Central memory CD8-positive, alpha-beta T cell (primary cell): Measurements from ENCODE around the gene IFNG.
A peak's percentile ranks its signal among the peaks of the same experiment; 100 is the strongest.

ENCODE experiments used
- ATAC-seq: fragments of 150-1000 bp; cut with Tn5 transposase; replicated peaks from 2 replicates; pipeline ENCODE4 v1.10.0; 2022; ENCODE audit warnings: mild to moderate bottlenecking, moderate FRiP score, moderate number of reproducible peaks; ENCODE audit not compliant: poor library complexity, severe bottlenecking; ENCODE audit errors: extremely low read depth
- DNase-seq, 2 donors: peaks; one replicate each; pipeline ENCODE4 v3.0.0; 2021; ENCODE audit warnings: low spot score in 2 of 2
- H3K27ac Mint-ChIP-seq: one replicate; pipeline ENCODE4 v1.8.0; 2022; ENCODE audit warnings: low read depth, mild to moderate bottlenecking, moderate library complexity, mixed read lengths
- H3K27me3 Mint-ChIP-seq: one replicate; pipeline ENCODE4 v1.8.0; 2022; ENCODE audit warnings: mixed read lengths
- H3K36me3 Mint-ChIP-seq: one replicate; pipeline ENCODE4 v1.8.0; 2022; ENCODE audit warnings: mild to moderate bottlenecking, moderate library complexity, mixed read lengths; ENCODE audit not compliant: insufficient read depth
- H3K4me1 Mint-ChIP-seq: one replicate; pipeline ENCODE4 v1.8.0; 2022; ENCODE audit warnings: mixed read lengths
- H3K4me3 Mint-ChIP-seq: one replicate; pipeline ENCODE4 v1.8.0; 2022; ENCODE audit warnings: mild to moderate bottlenecking, moderate library complexity, mixed read lengths
- H3K9me3 Mint-ChIP-seq: one replicate; pipeline ENCODE4 v1.8.0; 2022; ENCODE audit warnings: mixed read lengths

Gene IFNG

GRCh38 chr12:68157380-68157779, 2.2 kb downstream of the IFNG start:
- Mint-ChIP-seq H3K27ac (peak overlapping the region; percentile 45), H3K9me3 (no peaks in the 10 kb centered on the region), H3K36me3 (peaks cover 17% of the 10 kb centered on the region), H3K4me3 (peak overlapping the region; percentile 65), H3K4me1 (peaks cover 51% of the 10 kb centered on the region), H3K27me3 (no peaks in the 10 kb centered on the region)
- no peak for DNase-seq
- ATAC-seq, result no peak

GRCh38 chr12:68156636-68157035, 2.9 kb downstream of the IFNG start:
- peaks cover 51% of the 10 kb centered on the region for H3K4me1 Mint-ChIP-seq
- H3K9me3 Mint-ChIP-seq, result no peaks in the 10 kb centered on the region
- ATAC-seq, result no peak
- peaks cover 20% of the 10 kb centered on the region for H3K36me3 Mint-ChIP-seq
- peak overlapping the region; percentile 65 for H3K4me3 Mint-ChIP-seq
- H3K27me3 Mint-ChIP-seq, result no peaks in the 10 kb centered on the region
- peak overlapping the region; percentile 45 for H3K27ac Mint-ChIP-seq
- no peak for DNase-seq

- no peaks in the 10 kb centered on the region for H3K27me3 Mint-ChIP-seq
- H3K4me3 Mint-ChIP-seq, result no peak overlapping the region
- no peaks in the 10 kb centered on the region for H3K9me3 Mint-ChIP-seq
- no peak overlapping the region for H3K27ac Mint-ChIP-seq
- H3K4me1 Mint-ChIP-seq, result peaks cover 44% of the 10 kb centered on the region
- DNase-seq (no peak), ATAC-seq (no peak)
- peaks cover 23% of the 10 kb centered on the region for H3K36me3 Mint-ChIP-seq
These were observed 4.8 kb downstream of the IFNG start for GRCh38 chr12:68154779-68155178.

- H3K4me1 Mint-ChIP-seq, result peaks cover 3% of the 10 kb centered on the region
- H3K27ac Mint-ChIP-seq, result peak overlapping the region; percentile 6
- DNase-seq (no peak), ATAC-seq (no peak)
- H3K27me3 Mint-ChIP-seq, result no peaks in the 10 kb centered on the region
- H3K4me3 Mint-ChIP-seq, result no peak overlapping the region
- peaks cover 19% of the 10 kb centered on the region for H3K36me3 Mint-ChIP-seq
- H3K9me3 Mint-ChIP-seq, result no peaks in the 10 kb centered on the region
These were observed 11.1 kb downstream of the IFNG start for GRCh38 chr12:68148261-68148951.

- H3K36me3 Mint-ChIP-seq, result peaks cover 7% of the 10 kb centered on the region
- no peak overlapping the region for H3K4me3 Mint-ChIP-seq
- peaks cover 36% of the 10 kb centered on the region for H3K4me1 Mint-ChIP-seq
- H3K27me3 Mint-ChIP-seq, result no peaks in the 10 kb centered on the region
- ATAC-seq, result no peak
- no peaks in the 10 kb centered on the region for H3K9me3 Mint-ChIP-seq
- H3K27ac Mint-ChIP-seq, result no peak overlapping the region
- DNase-seq, result no peak
These were observed 19.0 kb downstream of the IFNG start for GRCh38 chr12:68140556-68140955.

- no peaks in the 10 kb centered on the region for H3K9me3 Mint-ChIP-seq
- ATAC-seq, result no peak
- peaks cover 7% of the 10 kb centered on the region for H3K36me3 Mint-ChIP-seq
- H3K4me3 Mint-ChIP-seq, result no peak overlapping the region
- no peaks in the 10 kb centered on the region for H3K27me3 Mint-ChIP-seq
- H3K4me1 Mint-ChIP-seq, result peaks cover 40% of the 10 kb centered on the region
- no peak overlapping the region for H3K27ac Mint-ChIP-seq
- DNase-seq, result no peak
These were observed 19.6 kb downstream of the IFNG start for GRCh38 chr12:68139941-68140340.

- no peak for ATAC-seq
- Mint-ChIP-seq H3K27me3 (no peaks in the 10 kb centered on the region), H3K4me3 (no peak overlapping the region), H3K36me3 (peaks cover 6% of the 10 kb centered on the region), H3K9me3 (no peaks in the 10 kb centered on the region), H3K27ac (no peak overlapping the region), H3K4me1 (peaks cover 45% of the 10 kb centered on the region)
- no peak for DNase-seq
These were observed 20.5 kb downstream of the IFNG start for GRCh38 chr12:68139001-68139400.

- H3K4me3 Mint-ChIP-seq, result no peak overlapping the region
- H3K27me3 Mint-ChIP-seq, result no peaks in the 10 kb centered on the region
- no peak for DNase-seq
- no peaks in the 10 kb centered on the region for H3K9me3 Mint-ChIP-seq
- peaks cover 8% of the 10 kb centered on the region for H3K36me3 Mint-ChIP-seq
- H3K4me1 Mint-ChIP-seq, result peaks cover 51% of the 10 kb centered on the region
- ATAC-seq, result no peak
- H3K27ac Mint-ChIP-seq, result no peak overlapping the region
These were observed 21.1 kb downstream of the IFNG start for GRCh38 chr12:68138480-68138879.

GRCh38 chr12:68137335-68137830, 22.2 kb downstream of the IFNG start:
- DNase-seq (no peak), ATAC-seq (peak; percentile 62)
- H3K27ac Mint-ChIP-seq, result peak overlapping the region; percentile 27
- no peaks in the 10 kb centered on the region for H3K9me3 Mint-ChIP-seq
- H3K4me1 Mint-ChIP-seq, result peaks cover 56% of the 10 kb centered on the region
- peak overlapping the region; percentile 16 for H3K4me3 Mint-ChIP-seq
- no peaks in the 10 kb centered on the region for H3K27me3 Mint-ChIP-seq
- H3K36me3 Mint-ChIP-seq, result peaks cover 8% of the 10 kb centered on the region

- ATAC-seq (no peak), DNase-seq (no peak)
- Mint-ChIP-seq H3K36me3 (peaks cover 2% of the 10 kb centered on the region), H3K27ac (no peak overlapping the region), H3K9me3 (peaks cover 8% of the 10 kb centered on the region), H3K27me3 (no peaks in the 10 kb centered on the region), H3K4me3 (no peak overlapping the region), H3K4me1 (peaks cover 72% of the 10 kb centered on the region)
These were observed 24.0 kb downstream of the IFNG start for GRCh38 chr12:68135520-68135919.

GRCh38 chr12:68131867-68132414, 27.6 kb downstream of the IFNG start:
- peaks cover 61% of the 10 kb centered on the region for H3K4me1 Mint-ChIP-seq
- no peak for DNase-seq
- peaks cover 29% of the 10 kb centered on the region for H3K9me3 Mint-ChIP-seq
- no peaks in the 10 kb centered on the region for H3K27me3 Mint-ChIP-seq
- H3K4me3 Mint-ChIP-seq, result no peak overlapping the region
- no peak overlapping the region for H3K27ac Mint-ChIP-seq
- peaks cover 8% of the 10 kb centered on the region for H3K36me3 Mint-ChIP-seq
- no peak for ATAC-seq

- peaks cover 29% of the 10 kb centered on the region for H3K9me3 Mint-ChIP-seq
- DNase-seq, result no peak
- H3K36me3 Mint-ChIP-seq, result peaks cover 10% of the 10 kb centered on the region
- no peak overlapping the region for H3K4me3 Mint-ChIP-seq
- peaks cover 44% of the 10 kb centered on the region for H3K4me1 Mint-ChIP-seq
- no peaks in the 10 kb centered on the region for H3K27me3 Mint-ChIP-seq
- no peak for ATAC-seq
- no peak overlapping the region for H3K27ac Mint-ChIP-seq
These were observed 29.6 kb downstream of the IFNG start for GRCh38 chr12:68129979-68130378.

GRCh38 chr12:68122236-68122920, 37.2 kb downstream of the IFNG start:
- peaks cover 6% of the 10 kb centered on the region for H3K36me3 Mint-ChIP-seq
- H3K9me3 Mint-ChIP-seq, result no peaks in the 10 kb centered on the region
- peaks cover 17% of the 10 kb centered on the region for H3K4me1 Mint-ChIP-seq
- H3K4me3 Mint-ChIP-seq, result no peak overlapping the region
- H3K27me3 Mint-ChIP-seq, result no peaks in the 10 kb centered on the region
- DNase-seq, result no peak
- H3K27ac Mint-ChIP-seq, result no peak overlapping the region
- ATAC-seq, result no peak
